Measurements from ENCODE around the gene CBX1. TPM values are rescaled to one million over a fixed set of nuclear protein-coding genes. Genes with fewer than 3 reads are reported as not detected.

The CBX1 gene
- total and polyA plus RNA-seq, 10 of the 15 experiments (the other 5 are each of a cell fraction or from before 2014, with no cell fraction given), result 11.8 to 99.2 (median 43.5) TPM

DNA sequence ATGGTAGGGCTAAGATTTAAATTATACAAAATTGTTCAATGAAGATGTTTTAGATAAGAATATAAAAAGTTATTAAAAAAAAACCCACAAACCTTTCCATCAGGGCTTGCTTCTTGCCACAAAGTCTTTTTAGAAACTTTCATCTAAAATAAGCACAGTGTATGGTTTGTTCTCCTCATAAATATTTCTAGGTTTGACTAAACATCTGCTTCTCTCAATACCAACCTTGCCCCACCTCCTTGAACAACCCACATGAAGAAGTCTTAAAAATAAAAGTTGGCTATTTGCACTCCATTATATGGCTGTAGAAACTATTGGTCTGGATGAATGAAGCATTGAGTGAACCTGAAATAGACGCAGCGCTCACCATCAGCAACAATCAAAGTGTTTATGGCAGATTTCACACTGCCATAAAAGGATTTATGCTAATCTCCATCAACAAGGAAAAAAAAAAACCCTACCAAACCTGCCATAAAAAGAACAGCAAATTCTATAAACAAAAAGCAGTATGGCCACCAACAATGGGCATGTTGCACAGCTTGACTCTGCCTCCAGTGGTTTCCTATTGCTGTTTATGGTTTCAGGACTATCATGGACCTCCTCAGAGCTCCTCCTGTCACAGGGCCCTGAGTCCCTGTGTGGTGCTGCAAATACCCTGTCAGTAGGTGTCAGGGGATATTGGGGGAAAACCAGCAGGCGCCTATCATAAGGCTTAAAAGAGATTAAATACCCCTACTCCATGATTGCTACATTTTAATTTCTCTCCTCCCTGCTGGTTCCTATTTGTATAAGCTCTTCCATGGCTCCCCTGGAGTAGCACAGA lies 43.9 kb upstream of the CBX1 start (continued):
- TF ChIP-seq KLF5 (IDR thresholded peaks at IDR 0.05; ENCODE audit: partially characterized antibody) (no peak), ZNF24 (IDR thresholded peaks at IDR 0.05) (no peak), NFIC (IDR thresholded peaks at IDR 0.05; ENCODE audit: low read depth, low read length) (peak; percentile 67), JUNB (IDR thresholded peaks at IDR 0.05) (peak; percentile 26; the same call in 1 of the 2 replicates), MTA2 (IDR thresholded peaks at IDR 0.05; ENCODE audit: low read depth) (no peak), ZBTB11 (CRISPR knock-in tag; IDR thresholded peaks at IDR 0.05) (no peak), HDAC6 (IDR thresholded peaks at IDR 0.05; ENCODE audit: unreplicated experiment) (no peak), HDAC2 (IDR thresholded peaks at IDR 0.05) (no peak), DPF2 (IDR thresholded peaks at IDR 0.05) (no peak), NBN (IDR thresholded peaks at IDR 0.05) (no peak), SP1 (IDR thresholded peaks at IDR 0.05; ENCODE audit: low read depth, low read length) (no peak), CEBPB (IDR thresholded peaks at IDR 0.05; ENCODE audit: borderline replicate concordance in 1 of 2, low read depth in 2 of 2, low read length in 2 of 2) (0 out of 4 replicates have a peak, but pooled peaks of 1 of the 2 experiments have one; percentile 34), STAT1 (conservative IDR thresholded peaks at IDR 0.05) (no peak), MYB (IDR thresholded peaks at IDR 0.05; ENCODE audit: borderline replicate concordance, low read depth, low read length) (no peak)
- TF ChIP-seq, protein P1, sequence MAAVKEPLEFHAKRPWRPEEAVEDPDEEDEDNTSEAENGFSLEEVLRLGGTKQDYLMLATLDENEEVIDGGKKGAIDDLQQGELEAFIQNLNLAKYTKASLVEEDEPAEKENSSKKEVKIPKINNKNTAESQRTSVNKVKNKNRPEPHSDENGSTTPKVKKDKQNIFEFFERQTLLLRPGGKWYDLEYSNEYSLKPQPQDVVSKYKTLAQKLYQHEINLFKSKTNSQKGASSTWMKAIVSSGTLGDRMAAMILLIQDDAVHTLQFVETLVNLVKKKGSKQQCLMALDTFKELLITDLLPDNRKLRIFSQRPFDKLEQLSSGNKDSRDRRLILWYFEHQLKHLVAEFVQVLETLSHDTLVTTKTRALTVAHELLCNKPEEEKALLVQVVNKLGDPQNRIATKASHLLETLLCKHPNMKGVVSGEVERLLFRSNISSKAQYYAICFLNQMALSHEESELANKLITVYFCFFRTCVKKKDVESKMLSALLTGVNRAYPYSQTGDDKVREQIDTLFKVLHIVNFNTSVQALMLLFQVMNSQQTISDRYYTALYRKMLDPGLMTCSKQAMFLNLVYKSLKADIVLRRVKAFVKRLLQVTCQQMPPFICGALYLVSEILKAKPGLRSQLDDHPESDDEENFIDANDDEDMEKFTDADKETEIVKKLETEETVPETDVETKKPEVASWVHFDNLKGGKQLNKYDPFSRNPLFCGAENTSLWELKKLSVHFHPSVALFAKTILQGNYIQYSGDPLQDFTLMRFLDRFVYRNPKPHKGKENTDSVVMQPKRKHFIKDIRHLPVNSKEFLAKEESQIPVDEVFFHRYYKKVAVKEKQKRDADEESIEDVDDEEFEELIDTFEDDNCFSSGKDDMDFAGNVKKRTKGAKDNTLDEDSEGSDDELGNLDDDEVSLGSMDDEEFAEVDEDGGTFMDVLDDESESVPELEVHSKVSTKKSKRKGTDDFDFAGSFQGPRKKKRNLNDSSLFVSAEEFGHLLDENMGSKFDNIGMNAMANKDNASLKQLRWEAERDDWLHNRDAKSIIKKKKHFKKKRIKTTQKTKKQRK (IDR thresholded peaks at IDR 0.05; ENCODE audit: low read depth, low read length), result no peak
- TF ChIP-seq, protein P2, sequence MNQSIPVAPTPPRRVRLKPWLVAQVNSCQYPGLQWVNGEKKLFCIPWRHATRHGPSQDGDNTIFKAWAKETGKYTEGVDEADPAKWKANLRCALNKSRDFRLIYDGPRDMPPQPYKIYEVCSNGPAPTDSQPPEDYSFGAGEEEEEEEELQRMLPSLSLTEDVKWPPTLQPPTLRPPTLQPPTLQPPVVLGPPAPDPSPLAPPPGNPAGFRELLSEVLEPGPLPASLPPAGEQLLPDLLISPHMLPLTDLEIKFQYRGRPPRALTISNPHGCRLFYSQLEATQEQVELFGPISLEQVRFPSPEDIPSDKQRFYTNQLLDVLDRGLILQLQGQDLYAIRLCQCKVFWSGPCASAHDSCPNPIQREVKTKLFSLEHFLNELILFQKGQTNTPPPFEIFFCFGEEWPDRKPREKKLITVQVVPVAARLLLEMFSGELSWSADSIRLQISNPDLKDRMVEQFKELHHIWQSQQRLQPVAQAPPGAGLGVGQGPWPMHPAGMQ (IDR thresholded peaks at IDR 0.05; ENCODE audit: borderline replicate concordance), result no peak
- TF ChIP-seq, protein P3, sequence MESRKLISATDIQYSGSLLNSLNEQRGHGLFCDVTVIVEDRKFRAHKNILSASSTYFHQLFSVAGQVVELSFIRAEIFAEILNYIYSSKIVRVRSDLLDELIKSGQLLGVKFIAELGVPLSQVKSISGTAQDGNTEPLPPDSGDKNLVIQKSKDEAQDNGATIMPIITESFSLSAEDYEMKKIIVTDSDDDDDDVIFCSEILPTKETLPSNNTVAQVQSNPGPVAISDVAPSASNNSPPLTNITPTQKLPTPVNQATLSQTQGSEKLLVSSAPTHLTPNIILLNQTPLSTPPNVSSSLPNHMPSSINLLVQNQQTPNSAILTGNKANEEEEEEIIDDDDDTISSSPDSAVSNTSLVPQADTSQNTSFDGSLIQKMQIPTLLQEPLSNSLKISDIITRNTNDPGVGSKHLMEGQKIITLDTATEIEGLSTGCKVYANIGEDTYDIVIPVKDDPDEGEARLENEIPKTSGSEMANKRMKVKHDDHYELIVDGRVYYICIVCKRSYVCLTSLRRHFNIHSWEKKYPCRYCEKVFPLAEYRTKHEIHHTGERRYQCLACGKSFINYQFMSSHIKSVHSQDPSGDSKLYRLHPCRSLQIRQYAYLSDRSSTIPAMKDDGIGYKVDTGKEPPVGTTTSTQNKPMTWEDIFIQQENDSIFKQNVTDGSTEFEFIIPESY (IDR thresholded peaks at IDR 0.05), result no peak
